ENCODE results near the gene OPCML. TPM values are rescaled to one million over a fixed set of nuclear protein-coding genes. Genes with fewer than 3 reads are reported as not detected.

OPCML gene
- polyA plus RNA-seq, 1 donor (not counting 4 experiments of a cell fraction or from before 2014, with no cell fraction given), result 0.04 TPM

DNA sequence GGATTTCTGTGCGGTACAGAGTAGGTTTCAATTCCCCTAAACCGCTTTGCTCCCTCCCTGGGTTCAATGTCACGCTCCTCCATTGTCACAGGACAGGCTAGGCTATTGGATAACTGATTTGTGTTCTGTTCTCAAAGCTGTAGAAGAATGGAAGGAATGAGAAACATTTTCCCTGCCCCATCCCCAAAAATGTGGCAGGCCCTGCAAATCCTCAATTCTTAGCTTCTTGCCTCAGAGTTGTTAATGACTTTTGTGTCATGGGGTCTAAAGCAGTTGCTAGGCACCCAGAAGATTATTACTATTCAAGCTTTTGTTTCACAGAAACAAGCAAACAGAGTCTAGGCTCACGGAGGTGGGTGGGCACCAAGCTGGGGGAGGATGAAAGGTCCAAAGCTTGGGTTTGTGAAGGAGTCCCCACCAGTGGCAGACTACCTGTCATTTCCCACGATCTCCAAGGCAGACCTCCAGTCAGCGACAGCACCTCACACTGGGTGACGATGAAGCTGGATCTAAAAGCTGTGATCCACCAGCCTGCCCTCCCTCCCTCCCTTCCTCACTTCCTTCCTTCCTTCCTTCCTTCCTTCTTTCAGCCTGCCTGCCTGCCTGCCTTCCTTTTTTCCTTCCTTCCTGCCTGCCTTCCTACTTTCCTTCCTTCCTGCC is 1080.2 kb downstream of the OPCML start:
- Histone ChIP-seq H3K9ac (ENCODE audit: control insufficient read depth, extremely low read depth, insufficient read depth, low read length) (no peak overlapping the region), H2AFZ (ENCODE audit: control insufficient read depth, low read length) (no peak overlapping the region), H3K27ac (ENCODE audit: control insufficient read depth, insufficient read depth, low read length) (no peak overlapping the region), H3K4me2 (ENCODE audit: control insufficient read depth, extremely low read depth, insufficient read depth, low read depth, low read length) (no peak overlapping the region), H3K79me2 (ENCODE audit: control insufficient read depth, insufficient read depth, low read length) (no peaks in the 10 kb centered on the region), H3K9me3 (ENCODE audit: control insufficient read depth, low read depth, low read length) (no peaks in the 10 kb centered on the region), H3K4me3 (ENCODE audit: control insufficient read depth in 2 of 3, extremely low read depth in 1 of 3, insufficient read depth in 2 of 3, low read depth in 1 of 3, low read length in 3 of 3) (no peak overlapping the region), H4K20me1 (ENCODE audit: control insufficient read depth, extremely low read depth, insufficient read depth, low read length) (no peaks in the 10 kb centered on the region), H3K9me1 (ENCODE audit: control insufficient read depth, extremely low read depth, insufficient read depth, low read length) (no peaks in the 10 kb centered on the region), H3K4me1 (ENCODE audit: control insufficient read depth, extremely low read depth, insufficient read depth, low read length) (no peaks in the 10 kb centered on the region), H3K27me3 (ENCODE audit: control insufficient read depth, extremely low read depth, insufficient read depth, low read length) (no peaks in the 10 kb centered on the region), H3K36me3 (ENCODE audit: control insufficient read depth in 2 of 2, extremely low read depth in 1 of 2, insufficient read depth in 2 of 2, low read length in 2 of 2) (no peaks in the 10 kb centered on the region)
- DNase-seq (ENCODE audit: low read depth, low spot score) (no peak), FAIRE-seq (no peak)
- no peak for TF ChIP-seq EZH2 (IDR thresholded peaks at IDR 0.05; ENCODE audit: low read length)
- TF ChIP-seq, protein P1, sequence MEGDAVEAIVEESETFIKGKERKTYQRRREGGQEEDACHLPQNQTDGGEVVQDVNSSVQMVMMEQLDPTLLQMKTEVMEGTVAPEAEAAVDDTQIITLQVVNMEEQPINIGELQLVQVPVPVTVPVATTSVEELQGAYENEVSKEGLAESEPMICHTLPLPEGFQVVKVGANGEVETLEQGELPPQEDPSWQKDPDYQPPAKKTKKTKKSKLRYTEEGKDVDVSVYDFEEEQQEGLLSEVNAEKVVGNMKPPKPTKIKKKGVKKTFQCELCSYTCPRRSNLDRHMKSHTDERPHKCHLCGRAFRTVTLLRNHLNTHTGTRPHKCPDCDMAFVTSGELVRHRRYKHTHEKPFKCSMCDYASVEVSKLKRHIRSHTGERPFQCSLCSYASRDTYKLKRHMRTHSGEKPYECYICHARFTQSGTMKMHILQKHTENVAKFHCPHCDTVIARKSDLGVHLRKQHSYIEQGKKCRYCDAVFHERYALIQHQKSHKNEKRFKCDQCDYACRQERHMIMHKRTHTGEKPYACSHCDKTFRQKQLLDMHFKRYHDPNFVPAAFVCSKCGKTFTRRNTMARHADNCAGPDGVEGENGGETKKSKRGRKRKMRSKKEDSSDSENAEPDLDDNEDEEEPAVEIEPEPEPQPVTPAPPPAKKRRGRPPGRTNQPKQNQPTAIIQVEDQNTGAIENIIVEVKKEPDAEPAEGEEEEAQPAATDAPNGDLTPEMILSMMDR (optimal IDR thresholded peaks at IDR 0.05 in 1 of 3, IDR thresholded peaks at IDR 0.05 in 1 of 3, conservative IDR thresholded peaks at IDR 0.05 in 1 of 3; ENCODE audit: extremely low read depth in 1 of 3, insufficient read depth in 2 of 3, low read length in 3 of 3), result no peak
- dilution Hi-C loops (cut with MboI; ENCODE audit: extremely low pct_ligation_motif_present, low sequenced_read_pairs), result no loop called here

DNA sequence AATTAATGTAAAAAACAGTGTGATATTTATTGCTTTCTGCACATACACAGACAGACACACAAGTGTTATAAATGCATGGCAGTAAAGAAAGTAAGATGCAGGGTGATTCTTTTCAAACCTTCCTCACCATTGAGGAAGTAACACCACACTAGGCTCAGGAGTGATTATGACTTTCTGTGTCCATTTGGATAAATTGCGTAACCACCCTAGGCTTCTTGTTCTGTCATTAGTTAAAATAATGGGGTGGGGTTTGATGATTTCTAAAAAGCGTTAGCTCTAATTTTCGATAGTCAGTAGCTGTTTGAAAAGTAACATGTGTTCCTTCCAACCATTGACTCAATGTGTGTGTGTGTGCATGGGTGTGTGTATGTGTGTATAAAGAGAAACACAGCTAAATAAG is 1081.7 kb downstream of the OPCML start:
- FAIRE-seq, result no peak
- TF ChIP-seq, protein P1 (optimal IDR thresholded peaks at IDR 0.05 in 1 of 3, IDR thresholded peaks at IDR 0.05 in 1 of 3, conservative IDR thresholded peaks at IDR 0.05 in 1 of 3; ENCODE audit: extremely low read depth in 1 of 3, insufficient read depth in 2 of 3, low read length in 3 of 3), result no peak
- no peak for TF ChIP-seq EZH2 (IDR thresholded peaks at IDR 0.05; ENCODE audit: low read length)

More for the DNA sequence above, 1081.7 kb downstream of the OPCML start:
- Histone ChIP-seq H3K4me3 (ENCODE audit: control insufficient read depth in 2 of 3, extremely low read depth in 1 of 3, insufficient read depth in 2 of 3, low read depth in 1 of 3, low read length in 3 of 3) (no peak overlapping the region), H2AFZ (ENCODE audit: control insufficient read depth, low read length) (no peak overlapping the region), H3K79me2 (ENCODE audit: control insufficient read depth, insufficient read depth, low read length) (no peaks in the 10 kb centered on the region), H3K4me1 (ENCODE audit: control insufficient read depth, extremely low read depth, insufficient read depth, low read length) (no peaks in the 10 kb centered on the region), H3K27ac (ENCODE audit: control insufficient read depth, insufficient read depth, low read length) (no peak overlapping the region), H3K4me2 (ENCODE audit: control insufficient read depth, extremely low read depth, insufficient read depth, low read depth, low read length) (no peak overlapping the region), H4K20me1 (ENCODE audit: control insufficient read depth, extremely low read depth, insufficient read depth, low read length) (no peaks in the 10 kb centered on the region), H3K36me3 (ENCODE audit: control insufficient read depth in 2 of 2, extremely low read depth in 1 of 2, insufficient read depth in 2 of 2, low read length in 2 of 2) (no peaks in the 10 kb centered on the region), H3K27me3 (ENCODE audit: control insufficient read depth, extremely low read depth, insufficient read depth, low read length) (no peaks in the 10 kb centered on the region), H3K9ac (ENCODE audit: control insufficient read depth, extremely low read depth, insufficient read depth, low read length) (no peak overlapping the region), H3K9me1 (ENCODE audit: control insufficient read depth, extremely low read depth, insufficient read depth, low read length) (no peaks in the 10 kb centered on the region), H3K9me3 (ENCODE audit: control insufficient read depth, low read depth, low read length) (no peaks in the 10 kb centered on the region)
- no peak for DNase-seq (ENCODE audit: low read depth, low spot score)
- dilution Hi-C loops (cut with MboI; ENCODE audit: extremely low pct_ligation_motif_present, low sequenced_read_pairs), result no loop called here

Measured in keratinocyte (primary cell).